Measurements from ENCODE around the gene C2orf68. TPM values are rescaled to one million over a fixed set of nuclear protein-coding genes. Genes with fewer than 3 reads are reported as not detected.
A peak's percentile ranks its signal among the peaks of the same experiment; 100 is the strongest.
"Not testable (repeated sequence)": the region's sequence is repeated elsewhere in the genome, so short reads cannot be mapped to it uniquely, and the experiment has no call there.

The C2orf68 gene
- total and polyA plus RNA-seq, 4 donors = 15.5 to 35.2 (median 21.4) TPM

GRCh38 chr2:85598594-85599340 lies 13.1 kb downstream of the C2orf68 start:
- 71 to 72% methylated on average over 14 of the region's 14 CpGs for WGBS, 2 donors
- ATAC-seq (ENCODE audit: low FRiP score) = no peak
- peaks cover 0 to 3% of the 10 kb centered on the region in 2 donors for H3K4me1 ChIP-seq (ENCODE audit: control insufficient read depth in 1 of 2, insufficient read depth in 2 of 2, low read length in 2 of 2)

GRCh38 chr2:85597241-85597640 lies 14.6 kb downstream of the C2orf68 start:
- peaks cover 0 to 3% of the 10 kb centered on the region in 2 donors for H3K4me1 ChIP-seq (ENCODE audit: control insufficient read depth in 1 of 2, insufficient read depth in 2 of 2, low read length in 2 of 2)
- intact Hi-C loops (cut with DNase I) = no loop called here
- WGBS, 2 donors = 41 to 45% methylated on average over 5 of the region's 5 CpGs

More at GRCh38 chr2:85598594-85599340, 13.1 kb downstream of the C2orf68 start:
- H3K27ac ChIP-seq (ENCODE audit: low read depth in 1 of 2, low read length in 2 of 2) = no peak overlapping the region
- no peaks in the 10 kb centered on the region for H3K36me3 ChIP-seq (ENCODE audit: control insufficient read depth in 1 of 2, insufficient read depth in 2 of 2, low read length in 1 of 2)
- no peaks in the 10 kb centered on the region for H3K9me3 ChIP-seq (ENCODE audit: control insufficient read depth, low read length)
- H3K4me3 ChIP-seq (ENCODE audit: low read length in 2 of 2) = no peak overlapping the region
- no peak for DNase-seq
- intact Hi-C loops (cut with DNase I) = no loop called here
- no peaks in the 10 kb centered on the region for H3K27me3 ChIP-seq (ENCODE audit: control insufficient read depth in 1 of 2, insufficient read depth in 2 of 2, low read length in 1 of 2)

GRCh38 chr2:85596486-85597143 lies 15.3 kb downstream of the C2orf68 start:
- 61 to 70% methylated on average over 3 of the region's 3 CpGs for WGBS, 2 donors
- Histone ChIP-seq H3K27me3 (ENCODE audit: control insufficient read depth in 1 of 2, insufficient read depth in 2 of 2, low read length in 1 of 2) (no peaks in the 10 kb centered on the region), H3K9me3 (ENCODE audit: control insufficient read depth, low read length) (no peaks in the 10 kb centered on the region), H3K4me1 (ENCODE audit: control insufficient read depth in 1 of 2, insufficient read depth in 2 of 2, low read length in 2 of 2) (peaks cover 0 to 3% of the 10 kb centered on the region in 2 donors), H3K4me3 (ENCODE audit: low read length in 2 of 2) (peak overlapping the region in 1 of 2 donors; percentile 90), H3K27ac (ENCODE audit: low read depth in 1 of 2, low read length in 2 of 2) (no peak overlapping the region), H3K36me3 (ENCODE audit: control insufficient read depth in 1 of 2, insufficient read depth in 2 of 2, low read length in 1 of 2) (no peaks in the 10 kb centered on the region)
- intact Hi-C loops (cut with DNase I) = no loop called here
- ATAC-seq (ENCODE audit: low FRiP score) = no peak
- no peak for DNase-seq

More at GRCh38 chr2:85597241-85597640, 14.6 kb downstream of the C2orf68 start:
- no peaks in the 10 kb centered on the region for H3K27me3 ChIP-seq (ENCODE audit: control insufficient read depth in 1 of 2, insufficient read depth in 2 of 2, low read length in 1 of 2)
- H3K9me3 ChIP-seq (ENCODE audit: control insufficient read depth, low read length) = no peaks in the 10 kb centered on the region
- H3K36me3 ChIP-seq (ENCODE audit: control insufficient read depth in 1 of 2, insufficient read depth in 2 of 2, low read length in 1 of 2) = no peaks in the 10 kb centered on the region
- ATAC-seq (ENCODE audit: low FRiP score) (no peak), DNase-seq (no peak)
- H3K4me3 ChIP-seq (ENCODE audit: low read length in 2 of 2) = no peak overlapping the region
- H3K27ac ChIP-seq (ENCODE audit: low read depth in 1 of 2, low read length in 2 of 2) = no peak overlapping the region

GRCh38 chr2:85596026-85596333 lies 15.9 kb downstream of the C2orf68 start:
- peak overlapping the region; percentile 30 to 90 for H3K4me3 ChIP-seq (ENCODE audit: low read length in 2 of 2)
- intact Hi-C loops (cut with DNase I) = no loop called here
- H3K27me3 ChIP-seq (ENCODE audit: control insufficient read depth in 1 of 2, insufficient read depth in 2 of 2, low read length in 1 of 2) = no peaks in the 10 kb centered on the region
- DNase-seq (no peak), ATAC-seq (ENCODE audit: low FRiP score) (no peak)
- no peaks in the 10 kb centered on the region for H3K36me3 ChIP-seq (ENCODE audit: control insufficient read depth in 1 of 2, insufficient read depth in 2 of 2, low read length in 1 of 2)
- H3K9me3 ChIP-seq (ENCODE audit: control insufficient read depth, low read length) = no peaks in the 10 kb centered on the region
- H3K27ac ChIP-seq (ENCODE audit: low read depth in 1 of 2, low read length in 2 of 2) = peak overlapping the region; percentile 63 to 74
- WGBS, 2 donors = 0% methylated on average over 10 of the region's 10 CpGs
- peaks cover 0 to 3% of the 10 kb centered on the region in 2 donors for H3K4me1 ChIP-seq (ENCODE audit: control insufficient read depth in 1 of 2, insufficient read depth in 2 of 2, low read length in 2 of 2)

- no peaks in the 10 kb centered on the region for H3K27me3 ChIP-seq (ENCODE audit: control insufficient read depth in 1 of 2, insufficient read depth in 2 of 2, low read length in 1 of 2)
- WGBS, 2 donors = 0% methylated on average over 47 of the region's 47 CpGs
- H3K9me3 ChIP-seq (ENCODE audit: control insufficient read depth, low read length) = no peaks in the 10 kb centered on the region
- H3K4me3 ChIP-seq (ENCODE audit: low read length in 2 of 2) = peak within 1 kb of the TSS; percentile 30 to 90
- H3K27ac ChIP-seq (ENCODE audit: low read depth in 1 of 2, low read length in 2 of 2) = peak within 1 kb of the TSS; percentile 63 to 87
- ATAC-seq (ENCODE audit: low FRiP score) (peak; percentile 97), DNase-seq (peak; percentile 96 to 97)
- H3K36me3 ChIP-seq (ENCODE audit: control insufficient read depth in 1 of 2, insufficient read depth in 2 of 2, low read length in 1 of 2) = no peaks in the 10 kb centered on the region
- intact Hi-C loops (cut with DNase I) = no loop called here
- H3K4me1 ChIP-seq (ENCODE audit: control insufficient read depth in 1 of 2, insufficient read depth in 2 of 2, low read length in 2 of 2) = peaks cover 0 to 6% of the 10 kb centered on the region in 2 donors
Observed at GRCh38 chr2:85595301-85596025, 16.4 kb downstream of the C2orf68 start, which contains the start of gene RNF181. Gene RNF181, plus strand, starts transcription at chr2:85595745. Its CDS starts 19 bp downstream, at chr2:85595764.

GRCh38 chr2:85594715-85595300 lies 17.1 kb downstream of the C2orf68 start:
- intact Hi-C loops (cut with DNase I) = no loop called here
- 16 to 17% methylated on average over 13 of the region's 13 CpGs for WGBS, 2 donors
- peak; percentile 0 for ATAC-seq (ENCODE audit: low FRiP score)

GRCh38 chr2:85593023-85593422 lies 18.8 kb downstream of the C2orf68 start:
- intact Hi-C loops (cut with DNase I) = no loop called here
- 30 to 40% methylated on average over 3 of the region's 3 CpGs for WGBS, 2 donors
- peaks cover 0 to 6% of the 10 kb centered on the region in 2 donors for H3K4me1 ChIP-seq (ENCODE audit: control insufficient read depth in 1 of 2, insufficient read depth in 2 of 2, low read length in 2 of 2)
- H3K4me3 ChIP-seq (ENCODE audit: low read length in 2 of 2) = no peak overlapping the region
- DNase-seq = no peak
- no peaks in the 10 kb centered on the region for H3K9me3 ChIP-seq (ENCODE audit: control insufficient read depth, low read length)
- no peaks in the 10 kb centered on the region for H3K27me3 ChIP-seq (ENCODE audit: control insufficient read depth in 1 of 2, insufficient read depth in 2 of 2, low read length in 1 of 2)
- no peak overlapping the region for H3K27ac ChIP-seq (ENCODE audit: low read depth in 1 of 2, low read length in 2 of 2)
- H3K36me3 ChIP-seq (ENCODE audit: control insufficient read depth in 1 of 2, insufficient read depth in 2 of 2, low read length in 1 of 2) = no peaks in the 10 kb centered on the region
- ATAC-seq (ENCODE audit: low FRiP score) = no peak

More at GRCh38 chr2:85594715-85595300, 17.1 kb downstream of the C2orf68 start:
- no peaks in the 10 kb centered on the region for H3K36me3 ChIP-seq (ENCODE audit: control insufficient read depth in 1 of 2, insufficient read depth in 2 of 2, low read length in 1 of 2)
- no peak for DNase-seq
- H3K27ac ChIP-seq (ENCODE audit: low read depth in 1 of 2, low read length in 2 of 2) = peak overlapping the region in 1 of 2 donors; percentile 87
- H3K27me3 ChIP-seq (ENCODE audit: control insufficient read depth in 1 of 2, insufficient read depth in 2 of 2, low read length in 1 of 2) = no peaks in the 10 kb centered on the region
- peaks cover 0 to 6% of the 10 kb centered on the region in 2 donors for H3K4me1 ChIP-seq (ENCODE audit: control insufficient read depth in 1 of 2, insufficient read depth in 2 of 2, low read length in 2 of 2)
- no peaks in the 10 kb centered on the region for H3K9me3 ChIP-seq (ENCODE audit: control insufficient read depth, low read length)
- peak overlapping the region; percentile 8 to 9 for H3K4me3 ChIP-seq (ENCODE audit: low read length in 2 of 2)

GRCh38 chr2:85592299-85592698 lies 19.6 kb downstream of the C2orf68 start:
- H3K27ac ChIP-seq (ENCODE audit: low read depth in 1 of 2, low read length in 2 of 2); H3K4me3 ChIP-seq (ENCODE audit: low read length in 2 of 2); H3K27me3 ChIP-seq (ENCODE audit: control insufficient read depth in 1 of 2, insufficient read depth in 2 of 2, low read length in 1 of 2); H3K4me1 ChIP-seq (ENCODE audit: control insufficient read depth in 1 of 2, insufficient read depth in 2 of 2, low read length in 2 of 2); H3K36me3 ChIP-seq (ENCODE audit: control insufficient read depth in 1 of 2, insufficient read depth in 2 of 2, low read length in 1 of 2); intact Hi-C loops (cut with DNase I); DNase-seq; ATAC-seq (ENCODE audit: low FRiP score); H3K9me3 ChIP-seq (ENCODE audit: control insufficient read depth, low read length): not testable (repeated sequence)
- 94 to 95% methylated on average over 9 of the region's 9 CpGs for WGBS, 2 donors
